ENCODE measurements around the gene PTPRE. TPM values are rescaled to one million over a fixed set of nuclear protein-coding genes. Genes with fewer than 3 reads are reported as not detected.

The PTPRE gene
- total and polyA plus RNA-seq, 10 of the 15 experiments (the other 5 are each of a cell fraction or from before 2014, with no cell fraction given), result 2.9 to 7.6 (median 5.8) TPM

DNA sequence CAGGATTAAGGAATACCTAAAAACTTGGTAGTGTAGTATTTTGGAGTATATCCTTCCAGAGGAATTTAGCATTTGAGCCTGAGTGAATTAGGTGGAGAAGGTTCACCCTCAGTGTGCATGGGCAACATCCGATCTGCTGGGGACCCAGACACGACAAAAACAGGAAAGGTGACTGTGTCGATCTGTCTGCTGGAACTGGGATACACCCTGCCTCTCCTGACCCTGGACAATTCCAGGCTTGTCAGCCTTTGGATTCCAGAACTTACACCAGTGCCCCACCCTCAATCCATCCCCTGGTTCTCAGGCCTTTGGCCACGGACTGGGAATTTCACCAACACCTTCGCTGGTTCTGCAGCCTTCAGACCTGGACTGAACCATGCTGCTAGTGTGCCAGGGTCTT, 41.9 kb downstream of the PTPRE start:
- CTCF ChIA-PET, result no interaction called here

More for the DNA sequence above, 41.9 kb downstream of the PTPRE start:
- RAD21 ChIA-PET (ENCODE audit: unreplicated experiment), result no interaction called here
- H3K79me2 ChIP-seq (ENCODE audit: control insufficient read depth, insufficient read depth, low read length), result no peaks in the 10 kb centered on the region
- SMC1A ChIA-PET (ENCODE audit: uncharacterized antibody, unreplicated experiment), result no interaction called here
- BruUV-seq (replicated peaks), result no TSS peak
- FAIRE-seq (no peak), DNase-seq (ENCODE audit: low read depth, low spot score) (no peak), ATAC-seq (no peak)
- POLR2A ChIA-PET, result no interaction called here
- no peak overlapping the region for H3K9ac ChIP-seq (ENCODE audit: control insufficient read depth, insufficient read depth, low read length)
- H3K4me3 ChIP-seq, result no peak overlapping the region
- H3K27me3 ChIP-seq (replicated peaks in 1 of 2; ENCODE audit: control insufficient read depth in 2 of 2, insufficient read depth in 2 of 2, low read length in 1 of 2), result no peaks in the 10 kb centered on the region
- H4K20me1 ChIP-seq (ENCODE audit: control insufficient read depth, insufficient read depth), result no peaks in the 10 kb centered on the region
- H3K36me3 ChIP-seq (ENCODE audit: control insufficient read depth in 2 of 2, insufficient read depth in 2 of 2, low read length in 1 of 2), result no peaks in the 10 kb centered on the region
- no peak overlapping the region for H3K27ac ChIP-seq (ENCODE audit: control insufficient read depth, insufficient read depth)
- TF ChIP-seq TCF7 (IDR thresholded peaks at IDR 0.05; ENCODE audit: borderline replicate concordance) (no peak), RELA (IDR thresholded peaks at IDR 0.05; ENCODE audit: borderline replicate concordance, partially characterized antibody) (no peak), BMI1 (IDR thresholded peaks at IDR 0.05; ENCODE audit: borderline replicate concordance) (no peak), SREBF2 (IDR thresholded peaks at IDR 0.05; ENCODE audit: low read length) (no peak), RBBP5 (conservative IDR thresholded peaks at IDR 0.05) (no peak), CBX5 (IDR thresholded peaks at IDR 0.05; ENCODE audit: low read depth) (no peak)
- TF ChIP-seq, protein P1, sequence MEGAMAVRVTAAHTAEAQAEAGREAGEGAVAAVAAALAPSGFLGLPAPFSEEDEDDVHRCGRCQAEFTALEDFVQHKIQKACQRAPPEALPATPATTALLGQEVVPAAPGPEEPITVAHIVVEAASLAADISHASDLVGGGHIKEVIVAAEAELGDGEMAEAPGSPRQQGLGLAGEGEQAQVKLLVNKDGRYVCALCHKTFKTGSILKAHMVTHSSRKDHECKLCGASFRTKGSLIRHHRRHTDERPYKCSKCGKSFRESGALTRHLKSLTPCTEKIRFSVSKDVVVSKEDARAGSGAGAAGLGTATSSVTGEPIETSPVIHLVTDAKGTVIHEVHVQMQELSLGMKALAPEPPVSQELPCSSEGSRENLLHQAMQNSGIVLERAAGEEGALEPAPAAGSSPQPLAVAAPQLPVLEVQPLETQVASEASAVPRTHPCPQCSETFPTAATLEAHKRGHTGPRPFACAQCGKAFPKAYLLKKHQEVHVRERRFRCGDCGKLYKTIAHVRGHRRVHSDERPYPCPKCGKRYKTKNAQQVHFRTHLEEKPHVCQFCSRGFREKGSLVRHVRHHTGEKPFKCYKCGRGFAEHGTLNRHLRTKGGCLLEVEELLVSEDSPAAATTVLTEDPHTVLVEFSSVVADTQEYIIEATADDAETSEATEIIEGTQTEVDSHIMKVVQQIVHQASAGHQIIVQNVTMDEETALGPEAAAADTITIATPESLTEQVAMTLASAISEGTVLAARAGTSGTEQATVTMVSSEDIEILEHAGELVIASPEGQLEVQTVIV (IDR thresholded peaks at IDR 0.05; ENCODE audit: borderline replicate concordance, partially characterized antibody), result no peak
- TF ChIP-seq, protein P2, sequence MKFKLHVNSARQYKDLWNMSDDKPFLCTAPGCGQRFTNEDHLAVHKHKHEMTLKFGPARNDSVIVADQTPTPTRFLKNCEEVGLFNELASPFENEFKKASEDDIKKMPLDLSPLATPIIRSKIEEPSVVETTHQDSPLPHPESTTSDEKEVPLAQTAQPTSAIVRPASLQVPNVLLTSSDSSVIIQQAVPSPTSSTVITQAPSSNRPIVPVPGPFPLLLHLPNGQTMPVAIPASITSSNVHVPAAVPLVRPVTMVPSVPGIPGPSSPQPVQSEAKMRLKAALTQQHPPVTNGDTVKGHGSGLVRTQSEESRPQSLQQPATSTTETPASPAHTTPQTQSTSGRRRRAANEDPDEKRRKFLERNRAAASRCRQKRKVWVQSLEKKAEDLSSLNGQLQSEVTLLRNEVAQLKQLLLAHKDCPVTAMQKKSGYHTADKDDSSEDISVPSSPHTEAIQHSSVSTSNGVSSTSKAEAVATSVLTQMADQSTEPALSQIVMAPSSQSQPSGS (IDR thresholded peaks at IDR 0.05; ENCODE audit: low read length), result no peak
- TF ChIP-seq, protein P3, sequence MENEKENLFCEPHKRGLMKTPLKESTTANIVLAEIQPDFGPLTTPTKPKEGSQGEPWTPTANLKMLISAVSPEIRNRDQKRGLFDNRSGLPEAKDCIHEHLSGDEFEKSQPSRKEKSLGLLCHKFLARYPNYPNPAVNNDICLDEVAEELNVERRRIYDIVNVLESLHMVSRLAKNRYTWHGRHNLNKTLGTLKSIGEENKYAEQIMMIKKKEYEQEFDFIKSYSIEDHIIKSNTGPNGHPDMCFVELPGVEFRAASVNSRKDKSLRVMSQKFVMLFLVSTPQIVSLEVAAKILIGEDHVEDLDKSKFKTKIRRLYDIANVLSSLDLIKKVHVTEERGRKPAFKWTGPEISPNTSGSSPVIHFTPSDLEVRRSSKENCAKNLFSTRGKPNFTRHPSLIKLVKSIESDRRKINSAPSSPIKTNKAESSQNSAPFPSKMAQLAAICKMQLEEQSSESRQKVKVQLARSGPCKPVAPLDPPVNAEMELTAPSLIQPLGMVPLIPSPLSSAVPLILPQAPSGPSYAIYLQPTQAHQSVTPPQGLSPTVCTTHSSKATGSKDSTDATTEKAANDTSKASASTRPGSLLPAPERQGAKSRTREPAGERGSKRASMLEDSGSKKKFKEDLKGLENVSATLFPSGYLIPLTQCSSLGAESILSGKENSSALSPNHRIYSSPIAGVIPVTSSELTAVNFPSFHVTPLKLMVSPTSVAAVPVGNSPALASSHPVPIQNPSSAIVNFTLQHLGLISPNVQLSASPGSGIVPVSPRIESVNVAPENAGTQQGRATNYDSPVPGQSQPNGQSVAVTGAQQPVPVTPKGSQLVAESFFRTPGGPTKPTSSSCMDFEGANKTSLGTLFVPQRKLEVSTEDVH (IDR thresholded peaks at IDR 0.05; ENCODE audit: low read depth, partially characterized antibody), result no peak
- no peaks in the 10 kb centered on the region for H3K4me1 ChIP-seq (ENCODE audit: control insufficient read depth, insufficient read depth, low read length)
- in situ Hi-C loops (cut with MboI) (no loop called here), intact Hi-C loops (cut with micrococcal nuclease; ENCODE audit: unreplicated experiment) (no loop called here)
- no peak overlapping the region for H2AFZ ChIP-seq (ENCODE audit: control insufficient read depth, low read depth, low read length)
- H3K9me3 ChIP-seq (replicated peaks; ENCODE audit: control insufficient read depth, insufficient read depth, low read length), result no peaks in the 10 kb centered on the region
- no peak overlapping the region for H3K4me2 ChIP-seq (ENCODE audit: control insufficient read depth, insufficient read depth)
- WGBS (ENCODE audit: insufficient coverage, insufficient replicate concordance, low lambda C conversion rate, missing lambda C conversion rate), result 16% methylated on average over 5 of the region's 5 CpGs
